GM12801 (cell line): Measurements from ENCODE around the gene CERKL.

Source experiments
- CTCF ChIP-seq: IDR thresholded peaks from one replicate; pipeline ENCODE4 v1.5.1; 2011; ENCODE audit warnings: control low read depth; ENCODE audit not compliant: insufficient read length; ENCODE audit errors: extremely low read depth

The CERKL gene

DNA sequence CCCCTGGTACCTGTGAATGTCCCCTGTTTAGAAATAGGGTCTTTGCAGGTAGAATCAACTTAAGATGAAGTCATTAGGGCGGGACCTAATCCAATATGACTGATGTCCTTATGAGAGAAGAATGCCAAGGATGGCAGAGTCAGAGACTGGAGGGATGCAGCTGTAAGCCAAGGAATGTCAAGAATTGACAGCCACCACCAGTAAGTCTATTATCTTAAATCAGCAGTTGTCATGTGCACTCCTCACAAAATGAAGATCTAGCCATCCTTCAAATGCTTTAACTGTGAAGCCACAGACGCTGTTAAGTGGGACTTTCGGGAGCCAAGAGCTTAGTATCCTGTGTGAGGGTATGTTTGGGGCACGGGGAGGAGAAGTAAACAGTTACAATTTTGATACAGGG is 116.5 kb downstream of the CERKL start:
- TF ChIP-seq CTCF = no peak

GRCh38 chr2:181536730-181537129 is 120.2 kb downstream of the CERKL start:
- no peak for TF ChIP-seq CTCF

DNA sequence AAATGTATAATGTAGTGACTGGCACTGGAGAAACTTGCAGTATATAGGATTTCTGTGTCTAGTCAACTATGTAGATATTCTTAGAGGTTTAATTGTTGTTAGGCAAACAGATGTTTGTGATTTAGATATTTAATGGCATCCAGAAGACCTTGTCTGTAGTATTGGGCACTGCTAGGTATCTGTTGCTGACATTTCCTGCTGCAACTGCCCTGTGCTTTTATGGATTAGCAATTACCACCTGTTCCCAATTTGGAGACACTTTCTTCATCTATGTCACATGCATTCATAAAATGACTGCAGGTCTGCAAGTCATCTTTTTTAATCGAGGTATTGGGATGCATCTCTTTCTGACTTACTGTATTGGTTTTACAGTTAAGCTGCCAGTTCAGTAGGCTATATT is 128.5 kb downstream of the CERKL start:
- no peak for TF ChIP-seq CTCF

- no peak for TF ChIP-seq CTCF
These were observed 129.8 kb downstream of the CERKL start for GRCh38 chr2:181527058-181527457.

DNA sequence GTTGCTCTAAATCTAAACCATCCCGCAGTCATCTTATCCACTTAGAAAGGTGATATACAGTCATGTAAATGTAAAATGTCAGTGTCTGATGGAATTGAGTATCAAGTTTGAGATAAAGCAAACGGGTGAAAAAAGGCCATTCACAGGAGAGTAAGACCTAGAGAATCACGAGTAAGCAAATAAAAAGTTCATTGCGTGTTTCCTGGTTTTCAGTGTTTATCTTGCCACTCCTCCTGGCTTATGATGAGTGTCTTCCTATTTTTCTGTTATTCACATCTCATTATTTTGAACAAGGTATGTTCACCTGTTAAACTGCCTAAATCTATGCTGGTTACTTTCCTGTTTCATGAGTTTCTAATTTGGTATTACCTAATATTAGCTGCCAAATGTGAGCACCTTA is 130.9 kb downstream of the CERKL start:
- no peak for TF ChIP-seq CTCF

DNA sequence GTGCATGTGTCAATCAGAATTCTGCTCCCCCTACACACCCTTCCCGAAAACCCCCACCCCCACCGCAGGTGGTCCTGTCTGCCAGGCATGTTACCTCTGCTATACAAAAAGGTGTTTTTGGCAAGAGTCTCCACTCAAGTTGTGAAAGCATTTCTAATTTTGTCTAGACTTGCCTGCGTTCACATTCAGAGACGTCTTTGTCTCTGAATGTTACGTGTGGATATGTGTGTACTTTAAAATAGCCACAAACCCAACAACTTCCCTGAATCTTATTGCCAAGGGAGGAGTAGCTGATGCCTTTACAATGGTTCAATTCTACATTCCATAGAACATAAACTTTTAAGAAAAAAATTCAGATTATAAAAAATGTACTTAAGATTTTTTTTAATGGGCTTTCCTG is 133.1 kb downstream of the CERKL start:
- TF ChIP-seq CTCF = no peak

DNA sequence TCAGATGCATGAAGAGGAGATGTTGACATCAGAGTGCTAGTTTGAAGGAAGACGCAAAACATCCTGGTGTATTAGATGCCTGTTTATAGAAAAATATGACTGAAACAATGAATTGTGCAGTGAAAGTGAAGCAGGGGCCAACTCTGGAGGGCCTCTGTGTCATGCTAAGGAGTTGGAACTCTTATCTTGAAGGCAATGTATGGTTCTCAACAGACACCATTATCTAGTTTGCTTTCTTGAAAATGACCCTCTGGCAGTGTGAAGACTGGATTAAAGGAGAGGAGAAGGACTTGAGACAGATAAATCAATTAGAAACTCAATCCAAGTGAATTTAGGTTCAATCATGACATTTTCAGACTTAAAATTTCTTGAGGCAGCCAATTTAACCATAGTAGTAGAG is 136.7 kb downstream of the CERKL start:
- TF ChIP-seq CTCF = no peak
